MV-4-11 (cell line): ENCODE measurements around the gene ITGAL.

Source experiments
- DNase-seq: peaks from one replicate; lab custom pipeline; 2025; lab: John Stamatoyannopoulos, UW

ITGAL gene

DNA sequence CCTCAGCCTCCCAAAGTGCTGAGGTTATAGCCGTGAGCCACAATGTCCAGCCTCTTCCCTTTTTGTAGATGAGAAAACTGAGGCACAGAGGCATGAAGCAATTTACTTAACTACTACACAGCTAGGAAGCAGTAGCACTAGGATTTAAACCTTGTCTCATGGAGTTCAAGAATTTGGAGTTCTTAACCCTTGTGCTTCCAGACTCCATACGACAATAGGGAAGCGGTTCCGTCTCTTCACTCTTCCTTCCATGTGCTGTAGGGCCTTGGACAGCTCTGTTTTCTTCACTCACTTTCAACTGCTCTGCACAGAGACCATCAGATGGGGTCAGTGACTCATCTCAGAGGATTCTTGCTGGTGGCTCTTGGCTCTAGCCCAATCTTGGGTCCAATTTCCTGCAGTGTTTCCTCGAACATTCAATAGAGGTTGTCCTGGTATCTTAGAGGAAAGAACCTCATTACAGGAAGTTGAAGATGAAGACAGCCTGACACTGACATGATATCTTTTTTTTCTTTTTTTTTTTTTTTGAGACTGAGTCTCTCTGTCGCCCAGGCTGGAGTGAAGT is 19.3 kb downstream of the ITGAL start:
- peak; percentile 89 for DNase-seq

DNA sequence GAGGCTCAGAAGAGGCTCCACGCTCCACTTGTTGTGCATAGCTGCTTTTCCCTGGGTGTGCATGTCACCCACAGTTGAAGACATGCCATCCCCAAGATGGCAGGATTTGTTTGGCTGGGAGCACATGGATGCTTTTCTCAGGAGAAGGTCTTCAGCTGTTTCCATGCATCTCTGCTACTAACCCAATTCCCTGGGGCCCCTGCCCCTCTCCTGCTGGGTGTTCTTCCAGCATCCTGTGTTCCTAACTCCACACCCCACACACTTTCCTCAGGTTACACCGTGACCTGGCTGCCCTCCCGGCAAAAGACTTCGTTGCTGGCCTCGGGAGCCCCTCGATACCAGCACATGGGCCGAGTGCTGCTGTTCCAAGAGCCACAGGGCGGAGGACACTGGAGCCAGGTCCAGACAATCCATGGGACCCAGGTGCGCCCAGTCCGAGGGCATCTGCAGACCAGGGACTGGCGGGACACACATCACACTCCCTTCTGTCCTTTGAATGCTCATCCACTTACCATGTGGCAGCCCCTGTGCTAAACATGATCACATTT is 21.5 kb downstream of the ITGAL start:
- no peak for DNase-seq

DNA sequence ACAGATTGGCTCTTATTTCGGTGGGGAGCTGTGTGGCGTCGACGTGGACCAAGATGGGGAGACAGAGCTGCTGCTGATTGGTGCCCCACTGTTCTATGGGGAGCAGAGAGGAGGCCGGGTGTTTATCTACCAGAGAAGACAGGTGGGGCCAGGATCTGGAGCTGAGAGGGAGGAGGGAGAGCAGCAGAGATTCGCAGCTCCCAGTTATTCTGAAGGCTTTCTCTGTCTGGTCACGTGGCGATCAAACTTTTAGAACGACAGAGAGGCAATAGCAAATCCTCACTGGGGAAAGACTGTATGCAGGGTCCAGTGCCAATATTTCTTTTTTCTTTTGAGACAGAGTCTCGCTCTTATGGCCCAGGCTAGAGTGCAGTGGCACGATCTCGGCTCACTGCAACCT is 22.2 kb downstream of the ITGAL start:
- no peak for DNase-seq

DNA sequence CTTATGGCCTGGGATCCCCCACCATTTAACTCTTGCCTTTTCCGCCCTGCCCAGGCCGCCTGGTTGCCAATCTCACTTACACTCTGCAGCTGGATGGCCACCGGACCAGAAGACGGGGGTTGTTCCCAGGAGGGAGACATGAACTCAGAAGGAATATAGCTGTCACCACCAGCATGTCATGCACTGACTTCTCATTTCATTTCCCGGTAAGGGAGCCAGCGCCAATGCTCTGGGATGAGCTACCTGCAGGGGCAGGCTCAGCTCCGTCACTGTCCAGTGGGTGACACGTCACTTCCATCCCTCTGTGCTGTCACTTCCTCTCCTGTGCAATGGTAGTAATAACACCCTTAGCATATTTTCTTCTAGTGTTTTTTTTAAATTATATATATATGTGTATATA is 26.7 kb downstream of the ITGAL start:
- no peak for DNase-seq

DNA sequence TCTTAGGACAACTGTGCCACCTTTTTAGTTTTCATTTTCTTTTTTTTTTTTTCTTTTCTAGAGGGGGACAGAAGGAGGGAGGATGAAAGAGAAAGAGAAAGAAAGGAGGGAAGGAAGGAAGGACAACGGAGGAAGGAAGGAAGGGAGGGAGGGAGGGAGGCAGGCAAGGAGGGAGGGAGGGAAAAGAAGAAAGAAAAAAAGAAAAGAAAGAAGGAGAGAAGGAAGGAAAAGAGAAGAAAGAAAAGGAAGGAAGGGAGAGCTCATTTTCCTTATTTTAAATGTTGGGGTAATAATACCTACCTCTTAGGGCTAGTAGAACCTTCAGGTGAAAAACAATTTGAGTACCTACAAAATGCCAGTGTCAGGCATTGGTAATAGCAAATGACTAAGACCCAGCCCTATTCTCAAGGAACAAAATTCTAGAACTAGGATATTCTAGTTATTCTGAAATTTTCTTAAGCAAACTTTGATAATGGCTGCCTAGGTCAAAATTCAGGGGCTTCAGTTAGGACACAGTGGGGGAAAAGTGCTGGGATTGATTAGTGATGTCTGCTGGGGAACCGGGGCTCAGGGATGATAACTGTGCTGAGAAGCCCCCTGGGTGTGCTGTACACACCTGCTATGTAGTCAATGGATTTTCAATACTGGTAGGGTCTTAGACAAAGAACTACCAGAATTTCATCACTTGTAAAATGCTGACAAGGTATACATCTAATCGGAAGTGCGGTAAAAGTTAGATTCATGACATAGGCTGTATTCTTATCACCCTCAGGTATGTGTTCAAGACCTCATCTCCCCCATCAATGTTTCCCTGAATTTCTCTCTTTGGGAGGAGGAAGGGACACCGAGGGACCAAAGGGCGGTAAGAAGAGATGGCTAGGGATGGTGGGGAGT is 31.1 kb downstream of the ITGAL start:
- no peak for DNase-seq

DNA sequence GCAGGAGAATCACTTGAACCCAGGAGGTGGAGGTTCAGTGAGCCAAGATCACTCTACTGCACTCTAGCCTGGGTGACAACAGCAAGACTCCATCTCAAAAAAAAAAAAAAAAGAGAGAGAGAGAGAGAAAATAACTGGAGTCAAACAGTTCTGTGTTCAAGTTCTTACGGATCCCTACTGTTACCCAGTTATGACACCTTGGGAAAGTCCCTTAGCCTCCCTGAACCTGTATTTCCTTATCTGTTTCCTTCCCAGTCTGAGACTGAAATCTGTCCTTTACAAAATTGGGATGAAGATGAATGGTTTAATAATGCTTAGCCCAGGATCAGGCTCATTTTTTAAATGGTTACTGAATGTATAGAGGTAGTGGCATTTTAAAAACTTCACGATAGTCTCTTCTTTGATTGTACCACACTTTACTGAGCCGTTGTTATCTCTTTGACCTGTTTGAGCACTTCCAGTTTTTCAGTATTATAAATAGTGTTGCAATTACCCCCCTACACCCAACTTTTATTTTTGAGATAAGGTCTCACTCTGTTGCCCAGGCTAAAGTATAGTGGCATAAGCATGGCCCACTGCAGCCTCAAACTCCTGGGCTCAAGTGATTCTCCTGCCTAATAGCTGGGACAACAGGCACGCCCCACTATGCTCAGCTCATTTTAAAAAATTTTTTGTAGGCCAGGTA is 36.7 kb downstream of the ITGAL start:
- DNase-seq = no peak

DNA sequence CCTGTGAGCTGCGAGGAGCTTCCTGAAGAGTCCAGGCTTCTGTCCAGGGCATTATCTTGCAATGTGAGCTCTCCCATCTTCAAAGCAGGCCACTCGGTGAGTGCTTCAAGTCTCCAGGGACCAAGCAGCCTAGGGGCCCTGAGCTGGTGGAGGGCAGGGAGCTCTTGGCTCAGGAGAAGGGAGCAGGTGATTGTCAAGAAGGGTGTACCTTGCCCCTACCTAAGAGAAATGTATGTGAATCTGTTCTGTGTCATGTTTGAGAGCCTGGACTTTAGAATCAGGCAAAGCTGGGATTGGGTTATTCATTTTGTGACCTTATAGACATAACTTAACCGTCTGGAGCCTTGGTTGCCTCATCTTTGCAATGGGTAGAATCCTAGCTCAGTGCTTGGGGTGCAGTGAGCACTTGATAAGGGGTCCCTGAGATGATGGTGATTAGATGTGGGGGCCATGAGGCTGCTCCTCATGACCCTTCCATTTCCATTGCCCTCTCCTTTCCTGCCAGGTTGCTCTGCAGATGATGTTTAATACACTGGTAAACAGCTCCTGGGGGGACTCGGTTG is 37.9 kb downstream of the ITGAL start:
- DNase-seq = no peak

DNA sequence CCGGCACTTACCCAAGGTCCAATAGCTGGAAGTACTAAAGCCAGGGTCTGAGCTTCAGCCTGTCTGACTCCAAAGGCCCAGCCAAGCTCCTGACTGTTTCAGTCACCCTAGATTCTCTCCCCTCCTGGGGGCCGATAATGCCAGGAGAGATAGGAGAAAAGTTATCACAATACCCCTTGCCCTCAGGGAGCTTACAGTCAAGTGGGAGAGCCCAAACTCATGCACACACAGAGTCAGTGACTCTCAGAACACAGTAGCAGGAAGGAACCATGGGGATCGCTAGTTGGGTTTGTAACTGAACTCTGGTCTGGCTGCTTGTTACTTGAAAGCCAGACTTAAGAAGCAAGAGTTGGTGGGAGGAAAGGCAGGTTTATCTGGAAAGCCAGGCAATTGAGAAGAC is 39.0 kb downstream of the ITGAL start:
- no peak for DNase-seq

DNA sequence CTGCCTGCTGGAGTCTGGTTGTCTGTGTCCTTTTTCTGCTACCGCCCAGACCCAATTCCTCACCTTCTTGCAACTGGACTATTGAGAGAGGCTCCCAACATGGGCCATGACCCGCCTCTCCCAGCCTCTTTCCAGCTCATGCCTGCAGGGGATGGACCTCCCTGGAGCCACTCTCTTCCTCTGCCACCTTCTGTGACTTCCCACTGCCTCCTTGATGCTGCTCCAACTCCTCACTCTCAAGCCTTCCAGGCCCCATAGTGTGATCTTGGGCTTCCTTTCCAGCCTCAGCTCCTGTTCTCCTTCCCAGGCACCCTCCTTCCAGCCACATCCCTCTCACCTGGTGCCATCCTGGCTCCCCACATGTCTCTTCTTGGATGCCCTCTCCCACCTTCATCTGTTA is 42.7 kb downstream of the ITGAL start:
- DNase-seq = no peak

DNA sequence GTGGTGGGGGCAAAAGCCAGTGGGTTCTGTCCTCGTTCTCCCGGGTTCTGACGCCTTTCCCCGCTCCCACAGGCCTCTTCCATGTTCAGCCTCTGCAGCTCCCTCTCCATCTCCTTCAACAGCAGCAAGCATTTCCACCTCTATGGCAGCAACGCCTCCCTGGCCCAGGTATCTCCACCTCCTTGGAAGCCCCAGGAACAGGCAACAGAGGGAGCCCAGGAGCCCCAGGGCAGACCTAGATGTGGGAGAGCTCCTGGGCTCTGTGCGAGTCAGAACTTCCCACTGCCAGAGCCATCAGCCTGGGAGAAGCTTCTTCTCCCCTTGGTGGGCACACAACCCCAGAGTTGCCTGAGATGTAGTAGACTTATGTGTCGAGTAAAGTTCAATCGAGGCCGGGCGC is 46.0 kb downstream of the ITGAL start:
- DNase-seq = no peak

DNA sequence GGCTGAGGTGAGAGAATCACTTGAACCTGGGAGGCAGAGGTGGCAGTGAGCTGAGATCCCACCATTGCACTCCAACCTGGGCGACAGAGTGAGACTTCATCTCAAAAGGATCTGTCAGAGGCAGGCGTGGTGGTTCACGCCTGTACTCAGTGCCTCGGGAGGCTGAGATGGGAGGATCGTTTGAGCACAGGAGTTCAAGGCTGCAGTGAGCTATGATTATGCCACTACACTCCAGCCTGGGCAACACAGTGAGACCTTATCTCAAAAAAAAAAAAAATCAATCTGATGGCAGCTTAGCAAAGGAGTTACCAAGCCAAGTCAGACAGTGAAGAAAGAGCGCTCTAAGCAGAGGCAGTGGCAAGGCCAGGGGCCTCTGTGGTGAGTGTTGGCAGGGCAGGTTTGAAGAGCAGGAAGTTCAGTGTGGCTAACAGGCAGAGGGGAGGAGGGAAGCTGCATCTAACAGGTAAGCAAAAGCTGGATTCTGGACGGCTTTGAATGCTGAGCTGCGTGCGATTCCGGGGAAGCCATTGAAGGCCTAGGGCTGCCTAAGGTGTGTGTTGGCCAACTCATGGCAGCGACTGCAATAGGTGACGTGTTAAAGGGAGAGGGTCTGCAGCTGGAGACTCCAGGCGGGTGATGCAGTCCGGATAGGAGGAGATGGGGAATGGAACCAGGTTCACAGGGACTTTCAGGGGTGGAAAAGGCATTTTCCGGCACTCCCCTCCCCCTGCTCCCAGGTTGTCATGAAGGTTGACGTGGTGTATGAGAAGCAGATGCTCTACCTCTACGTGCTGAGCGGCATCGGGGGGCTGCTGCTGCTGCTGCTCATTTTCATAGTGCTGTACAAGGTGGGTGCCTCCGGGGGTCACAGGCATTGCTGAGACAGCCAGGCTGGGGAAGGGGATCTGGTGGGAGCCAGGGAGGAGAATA is 46.8 kb downstream of the ITGAL start:
- no peak for DNase-seq

DNA sequence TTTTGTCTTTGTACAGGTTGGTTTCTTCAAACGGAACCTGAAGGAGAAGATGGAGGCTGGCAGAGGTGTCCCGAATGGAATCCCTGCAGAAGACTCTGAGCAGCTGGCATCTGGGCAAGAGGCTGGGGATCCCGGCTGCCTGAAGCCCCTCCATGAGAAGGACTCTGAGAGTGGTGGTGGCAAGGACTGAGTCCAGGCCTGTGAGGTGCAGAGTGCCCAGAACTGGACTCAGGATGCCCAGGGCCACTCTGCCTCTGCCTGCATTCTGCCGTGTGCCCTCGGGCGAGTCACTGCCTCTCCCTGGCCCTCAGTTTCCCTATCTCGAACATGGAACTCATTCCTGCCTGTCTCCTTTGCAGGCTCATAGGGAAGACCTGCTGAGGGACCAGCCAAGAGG is 48.9 kb downstream of the ITGAL start:
- DNase-seq = no peak

DNA sequence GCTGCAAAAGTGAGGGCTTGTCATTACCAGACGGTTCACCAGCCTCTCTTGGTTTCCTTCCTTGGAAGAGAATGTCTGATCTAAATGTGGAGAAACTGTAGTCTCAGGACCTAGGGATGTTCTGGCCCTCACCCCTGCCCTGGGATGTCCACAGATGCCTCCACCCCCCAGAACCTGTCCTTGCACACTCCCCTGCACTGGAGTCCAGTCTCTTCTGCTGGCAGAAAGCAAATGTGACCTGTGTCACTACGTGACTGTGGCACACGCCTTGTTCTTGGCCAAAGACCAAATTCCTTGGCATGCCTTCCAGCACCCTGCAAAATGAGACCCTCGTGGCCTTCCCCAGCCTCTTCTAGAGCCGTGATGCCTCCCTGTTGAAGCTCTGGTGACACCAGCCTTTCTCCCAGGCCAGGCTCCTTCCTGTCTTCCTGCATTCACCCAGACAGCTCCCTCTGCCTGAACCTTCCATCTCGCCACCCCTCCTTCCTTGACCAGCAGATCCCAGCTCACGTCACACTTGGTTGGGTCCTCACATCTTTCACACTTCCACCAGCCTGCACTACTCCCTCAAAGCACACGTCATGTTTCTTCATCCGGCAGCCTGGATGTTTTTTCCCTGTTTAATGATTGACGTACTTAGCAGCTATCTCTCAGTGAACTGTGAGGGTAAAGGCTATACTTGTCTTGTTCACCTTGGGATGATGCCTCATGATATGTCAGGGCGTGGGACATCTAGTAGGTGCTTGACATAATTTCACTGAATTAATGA is 49.5 kb downstream of the ITGAL start:
- no peak for DNase-seq

DNA sequence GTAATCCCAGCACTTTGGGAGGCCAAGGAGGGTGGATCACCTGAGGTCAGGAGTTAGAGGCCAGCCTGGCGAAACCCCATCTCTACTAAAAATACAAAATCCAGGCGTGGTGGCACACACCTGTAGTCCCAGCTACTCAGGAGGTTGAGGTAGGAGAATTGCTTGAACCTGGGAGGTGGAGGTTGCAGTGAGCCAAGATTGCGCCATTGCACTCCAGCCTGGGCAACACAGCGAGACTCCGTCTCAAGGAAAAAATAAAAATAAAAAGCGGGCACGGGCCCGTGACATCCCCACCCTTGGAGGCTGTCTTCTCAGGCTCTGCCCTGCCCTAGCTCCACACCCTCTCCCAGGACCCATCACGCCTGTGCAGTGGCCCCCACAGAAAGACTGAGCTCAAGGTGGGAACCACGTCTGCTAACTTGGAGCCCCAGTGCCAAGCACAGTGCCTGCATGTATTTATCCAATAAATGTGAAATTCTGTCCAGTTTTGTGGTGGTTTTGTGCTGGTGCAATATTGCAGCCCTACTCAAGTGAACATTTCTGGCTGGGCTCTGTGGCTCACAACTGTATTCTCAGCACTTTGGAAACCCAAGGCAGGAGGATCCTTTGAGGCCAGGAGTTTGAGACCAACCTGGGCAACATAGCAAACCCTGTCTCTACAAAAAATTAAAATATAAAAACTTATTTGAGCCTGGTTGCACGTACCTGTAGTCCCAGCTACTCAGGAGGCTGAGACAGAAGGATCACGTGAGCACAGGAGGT is 50.3 kb downstream of the ITGAL start:
- DNase-seq = peak; percentile 53

DNA sequence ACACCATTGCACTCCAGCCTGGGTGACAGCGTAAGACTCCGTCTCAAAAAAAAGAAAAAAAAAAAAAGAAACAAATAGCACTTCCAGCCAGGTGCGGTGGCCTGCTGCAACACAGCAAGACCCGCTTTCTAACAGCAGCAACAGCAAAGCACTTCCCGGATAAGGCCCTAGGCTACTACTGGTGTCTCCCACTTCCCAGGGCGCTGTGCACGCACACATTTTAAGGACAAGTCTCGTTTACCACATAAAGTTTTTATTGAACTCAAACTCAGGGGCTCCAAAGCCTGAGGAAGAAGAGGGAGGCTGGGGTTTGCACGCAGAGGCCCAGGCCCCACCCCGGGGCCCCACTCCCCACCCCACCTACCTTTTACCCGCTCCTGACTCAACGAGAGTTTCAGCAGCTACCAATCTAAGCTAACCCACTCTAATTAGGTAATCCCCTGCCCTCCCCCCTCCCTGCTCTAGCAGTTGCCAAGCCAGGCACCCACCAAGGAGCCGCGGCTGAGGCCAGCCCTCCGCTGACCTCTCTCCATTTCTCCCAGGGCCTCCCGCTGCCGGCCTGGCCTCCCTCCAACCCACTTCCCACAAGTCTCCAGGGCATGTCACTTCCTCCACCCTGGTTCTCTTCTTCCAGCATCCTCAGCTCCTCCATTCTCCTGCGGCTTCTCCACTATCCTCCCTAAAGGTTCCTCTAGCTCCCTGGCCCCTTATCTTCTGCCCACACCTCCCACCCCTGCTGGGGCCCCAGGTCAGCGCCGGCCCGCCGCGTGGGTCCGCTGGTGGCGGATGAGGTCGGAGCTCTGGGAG is 51.4 kb downstream of the ITGAL start:
- DNase-seq = peak; percentile 57

DNA sequence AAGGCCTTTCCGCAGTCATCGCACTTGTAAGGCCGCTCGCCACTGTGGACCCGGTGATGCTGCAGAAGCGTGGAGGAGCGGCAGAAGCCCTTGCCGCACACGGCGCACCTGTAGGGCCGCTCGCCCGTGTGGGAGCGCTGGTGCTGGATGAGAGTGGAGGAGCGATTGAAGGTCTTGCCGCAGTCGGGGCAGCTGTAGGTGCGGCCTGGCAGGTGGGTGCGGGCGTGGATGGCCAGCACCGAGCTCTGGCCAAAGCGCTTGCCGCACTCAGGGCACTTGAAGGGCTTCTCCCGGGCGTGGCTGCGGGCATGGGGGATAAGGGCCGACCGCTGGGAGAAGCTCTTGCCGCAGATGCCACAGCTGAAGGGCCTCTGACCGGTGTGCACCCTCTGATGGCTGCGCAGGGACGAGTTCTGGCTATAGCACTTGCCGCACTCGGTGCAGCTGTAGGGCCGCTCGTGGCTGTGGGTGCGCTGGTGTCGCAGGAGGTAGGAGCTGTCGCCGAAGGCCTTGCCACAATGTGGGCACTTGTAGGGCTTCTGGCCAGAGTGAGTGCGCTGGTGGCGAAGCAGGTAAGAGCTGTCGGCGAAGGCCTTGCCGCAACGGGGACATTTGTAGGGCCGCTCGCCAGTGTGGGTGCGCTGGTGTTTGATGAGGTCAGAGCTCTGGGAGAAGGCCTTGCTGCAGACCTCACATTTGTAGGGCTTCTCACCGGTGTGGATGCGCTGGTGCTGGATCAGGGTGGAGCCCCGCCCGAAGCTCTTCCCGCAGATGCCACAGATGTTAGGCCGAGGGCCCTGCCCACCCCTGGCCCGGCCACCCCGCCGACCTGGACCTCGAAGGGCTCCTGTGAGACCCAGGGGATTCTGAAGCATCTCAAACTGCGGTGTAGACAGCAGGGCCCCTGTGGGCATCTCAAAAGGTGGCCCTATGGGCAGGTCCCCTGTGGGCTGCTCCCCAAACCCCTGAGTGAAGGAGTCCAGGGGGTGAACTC is 52.3 kb downstream of the ITGAL start:
- DNase-seq = no peak

DNA sequence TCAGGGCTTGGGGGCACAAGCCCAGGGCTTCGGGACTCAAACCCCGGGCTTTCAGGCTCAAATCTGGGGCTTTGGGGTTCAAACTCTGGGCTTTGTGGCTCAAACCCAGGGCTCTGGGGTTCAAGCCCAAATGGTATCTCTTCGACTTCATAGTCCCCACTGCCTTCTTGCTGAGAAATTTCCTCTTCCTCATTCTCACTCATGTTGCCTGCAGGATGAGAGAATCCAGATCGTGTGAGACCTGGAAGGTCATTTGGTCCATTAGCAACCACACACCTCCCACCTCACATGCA is 53.2 kb downstream of the ITGAL start:
- no peak for DNase-seq
